Mesodermal cell (in vitro differentiated cells): ENCODE results near the gene XRCC4.

Experiments used
- H3K27ac ChIP-seq: 2 replicates; pipeline ENCODE4 v1.7.0; 2013; ENCODE audit warnings: mild to moderate bottlenecking, low read depth, low read length, moderate library complexity; ENCODE audit not compliant: severe bottlenecking
- H3K36me3 ChIP-seq: 2 replicates; pipeline ENCODE4 v1.7.1; 2013; ENCODE audit warnings: mild to moderate bottlenecking, low read length, moderate library complexity; ENCODE audit not compliant: control insufficient read depth, insufficient read depth
- H3K4me1 ChIP-seq: one replicate; pipeline ENCODE4 v1.7.1; 2013; ENCODE audit warnings: mild to moderate bottlenecking, low read length; ENCODE audit not compliant: insufficient read depth, control insufficient read depth, poor library complexity, severe bottlenecking
- H3K4me3 ChIP-seq: 2 replicates; pipeline ENCODE4 v1.7.0; 2013; ENCODE audit warnings: low read length, control low read depth, mild to moderate bottlenecking; ENCODE audit not compliant: insufficient read depth, poor library complexity, severe bottlenecking; ENCODE audit errors: extremely low read depth
- H3K9me3 ChIP-seq: 2 replicates; pipeline ENCODE4 v1.7.1; 2013; ENCODE audit warnings: mild to moderate bottlenecking, low read length, moderate library complexity; ENCODE audit not compliant: control insufficient read depth
- WGBS, 2 experiments: methylation state at CpG; one replicate each; pipeline ENCODE4 v1.1.5; 2013; ENCODE audit warnings: missing lambda C conversion rate in 2 of 2; ENCODE audit not compliant: insufficient coverage in 2 of 2; 5-methylcytosine and 5-hydroxymethylcytosine counted together

XRCC4 gene

GRCh38 chr5:83376461-83376860, 299.1 kb downstream of the XRCC4 start:
- no peaks in the 10 kb centered on the region for H3K36me3 ChIP-seq
- no peaks in the 10 kb centered on the region for H3K9me3 ChIP-seq
- no peak overlapping the region for H3K4me3 ChIP-seq
- no peak overlapping the region for H3K27ac ChIP-seq
- no peaks in the 10 kb centered on the region for H3K4me1 ChIP-seq
- WGBS, 2 experiments: no CpG with 5 or more reads among the region's 2 CpGs

DNA sequence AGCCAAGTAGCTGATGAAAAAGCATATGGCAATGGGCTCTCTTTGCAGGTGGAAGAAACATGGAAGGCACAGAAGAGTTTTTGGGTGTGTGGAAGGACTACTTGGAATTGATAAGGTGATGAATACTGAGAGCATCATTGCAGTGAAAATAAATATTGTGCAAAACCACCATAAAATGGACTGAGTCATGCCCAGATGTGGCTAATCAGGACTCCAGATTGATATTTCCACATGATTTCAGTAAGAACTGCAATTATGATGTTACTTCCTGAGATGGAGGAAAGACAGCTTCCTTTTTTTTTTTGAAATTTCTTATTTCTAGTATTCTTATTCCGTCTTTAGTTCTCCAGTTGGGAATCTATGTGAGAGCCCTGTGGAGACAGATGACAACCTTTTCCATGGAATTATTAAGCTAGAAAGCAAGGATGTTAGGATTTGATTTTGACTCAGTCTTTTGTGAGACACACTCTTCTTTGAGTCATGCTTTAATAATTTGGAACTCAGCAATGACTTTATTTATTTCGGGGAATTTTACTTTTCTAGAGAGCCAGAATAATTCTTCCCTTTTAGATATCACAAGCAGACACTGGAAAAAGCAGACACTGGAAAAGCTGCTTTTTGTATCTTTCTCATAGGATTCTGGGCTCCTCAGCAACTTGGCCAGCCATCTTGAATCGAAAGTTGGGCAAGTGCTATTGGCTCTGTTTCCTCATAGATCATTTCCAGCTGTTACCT, 300.0 kb downstream of the XRCC4 start:
- no peaks in the 10 kb centered on the region for H3K36me3 ChIP-seq
- H3K9me3 ChIP-seq: no peaks in the 10 kb centered on the region
- H3K27ac ChIP-seq: no peak overlapping the region
- no peak overlapping the region for H3K4me3 ChIP-seq
- 83 to 88% methylated on average over 1 to 2 of the region's 3 CpGs for WGBS, 2 experiments
- H3K4me1 ChIP-seq: no peaks in the 10 kb centered on the region

- Histone ChIP-seq H3K4me1 (no peaks in the 10 kb centered on the region), H3K9me3 (no peaks in the 10 kb centered on the region), H3K4me3 (no peak overlapping the region), H3K27ac (no peak overlapping the region), H3K36me3 (no peaks in the 10 kb centered on the region)
- 58 to 71% methylated on average over 5 of the region's 7 CpGs for WGBS, 2 experiments
These were observed 301.4 kb downstream of the XRCC4 start for GRCh38 chr5:83378624-83379289.

GRCh38 chr5:83385812-83386211, 308.5 kb downstream of the XRCC4 start:
- WGBS, 2 experiments: 80% methylated on average over 1 of the region's 4 CpGs; no CpG with 5 or more reads in 1 of the 2 experiments
- Histone ChIP-seq H3K9me3 (no peaks in the 10 kb centered on the region), H3K27ac (no peak overlapping the region), H3K4me3 (no peak overlapping the region), H3K4me1 (no peaks in the 10 kb centered on the region), H3K36me3 (no peaks in the 10 kb centered on the region)

GRCh38 chr5:83387041-83387440, 309.7 kb downstream of the XRCC4 start:
- no peaks in the 10 kb centered on the region for H3K9me3 ChIP-seq
- no peaks in the 10 kb centered on the region for H3K4me1 ChIP-seq
- whole genome bisulfite sequencing, 2 experiments: no CpG with 5 or more reads among the region's 2 CpGs
- H3K4me3 ChIP-seq: no peak overlapping the region
- H3K36me3 ChIP-seq: no peaks in the 10 kb centered on the region
- H3K27ac ChIP-seq: no peak overlapping the region

DNA sequence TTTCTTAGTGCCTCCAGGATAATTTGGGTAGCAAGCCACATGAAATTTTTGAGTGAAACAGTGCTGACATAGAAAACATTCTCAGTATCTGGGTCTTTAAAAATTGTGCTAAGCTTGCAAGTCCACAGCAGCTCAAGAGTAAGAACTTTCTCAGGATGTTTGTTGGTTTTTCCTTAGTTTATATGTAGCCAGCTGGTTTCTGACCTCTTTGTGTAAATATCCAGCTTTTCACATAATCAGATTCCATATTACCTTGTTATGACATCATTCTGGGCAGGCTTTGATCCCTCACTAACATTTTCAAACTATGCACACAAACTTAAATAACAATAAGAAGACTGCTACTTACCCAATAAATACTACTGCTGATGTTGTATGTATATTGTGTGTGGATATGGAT, 311.3 kb downstream of the XRCC4 start:
- no peaks in the 10 kb centered on the region for H3K4me1 ChIP-seq
- no peaks in the 10 kb centered on the region for H3K36me3 ChIP-seq
- H3K27ac ChIP-seq: no peak overlapping the region
- H3K4me3 ChIP-seq: no peak overlapping the region
- H3K9me3 ChIP-seq: no peaks in the 10 kb centered on the region

DNA sequence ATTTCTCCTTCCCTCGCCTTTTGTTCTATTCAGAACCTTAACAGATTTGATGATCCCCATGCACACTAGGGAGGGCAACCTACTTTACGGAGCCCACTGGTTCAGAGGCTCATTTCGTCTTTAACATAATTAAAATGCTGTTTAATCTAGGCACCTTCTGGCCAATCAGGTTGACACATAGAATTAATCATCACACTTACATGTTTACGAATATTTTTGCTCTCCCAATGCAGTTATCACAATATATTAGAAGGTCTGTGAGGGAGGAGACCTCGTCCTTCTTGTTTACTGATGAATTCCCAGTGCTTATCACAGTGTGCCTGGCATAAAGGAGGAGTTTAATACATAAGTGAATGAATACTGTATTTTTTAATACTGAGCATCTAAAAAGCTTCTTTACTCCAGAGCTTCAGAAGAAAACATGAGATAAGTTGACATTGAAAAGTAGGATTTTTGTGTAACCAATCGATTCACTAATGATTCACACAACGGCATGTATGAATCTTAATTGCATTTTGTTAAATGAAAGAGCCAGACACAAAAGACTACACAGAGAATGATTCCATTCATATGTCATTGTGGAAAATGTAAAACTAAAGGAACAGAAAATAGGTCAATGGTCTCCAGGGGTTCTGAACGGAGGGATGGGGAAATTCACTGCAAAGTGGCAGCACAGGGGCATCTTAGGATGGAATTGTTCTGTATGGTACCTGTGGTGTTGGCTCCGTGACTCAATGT, 315.6 kb downstream of the XRCC4 start:
- Histone ChIP-seq H3K36me3 (no peaks in the 10 kb centered on the region), H3K27ac (no peak overlapping the region), H3K4me3 (no peak overlapping the region), H3K4me1 (no peaks in the 10 kb centered on the region), H3K9me3 (no peaks in the 10 kb centered on the region)
- WGBS, 2 experiments: 86 to 94% methylated on average over 4 to 5 of the region's 9 CpGs

DNA sequence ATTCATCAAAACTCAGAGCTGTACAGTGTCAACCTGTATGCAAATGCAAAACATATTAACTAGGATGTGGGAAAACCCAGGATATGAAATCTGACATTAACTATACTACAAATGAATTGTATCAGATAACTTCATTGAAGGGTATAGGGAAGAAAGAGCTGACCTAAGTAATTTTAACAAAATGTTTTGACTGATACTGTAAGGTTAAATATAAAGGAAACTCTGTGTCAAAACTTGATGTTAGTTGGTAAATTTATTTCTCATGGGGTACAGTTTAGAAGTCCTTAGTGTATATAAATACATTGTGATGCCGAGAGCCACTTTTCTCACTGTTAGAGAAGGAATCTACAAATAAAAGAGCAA, 316.1 kb downstream of the XRCC4 start:
- Histone ChIP-seq H3K36me3 (no peaks in the 10 kb centered on the region), H3K9me3 (no peaks in the 10 kb centered on the region), H3K4me3 (no peak overlapping the region), H3K4me1 (no peaks in the 10 kb centered on the region), H3K27ac (no peak overlapping the region)
- no CpG with 5 or more reads among the region's 1 CpG for WGBS, 2 experiments

- Histone ChIP-seq H3K4me3 (no peak overlapping the region), H3K9me3 (no peaks in the 10 kb centered on the region), H3K36me3 (no peaks in the 10 kb centered on the region), H3K27ac (no peak overlapping the region), H3K4me1 (no peaks in the 10 kb centered on the region)
- 80% methylated on average over 1 of the region's 2 CpGs; no CpG with 5 or more reads in 1 of the 2 experiments for whole genome bisulfite sequencing, 2 experiments
These were observed 316.8 kb downstream of the XRCC4 start for GRCh38 chr5:83394190-83394589.

DNA sequence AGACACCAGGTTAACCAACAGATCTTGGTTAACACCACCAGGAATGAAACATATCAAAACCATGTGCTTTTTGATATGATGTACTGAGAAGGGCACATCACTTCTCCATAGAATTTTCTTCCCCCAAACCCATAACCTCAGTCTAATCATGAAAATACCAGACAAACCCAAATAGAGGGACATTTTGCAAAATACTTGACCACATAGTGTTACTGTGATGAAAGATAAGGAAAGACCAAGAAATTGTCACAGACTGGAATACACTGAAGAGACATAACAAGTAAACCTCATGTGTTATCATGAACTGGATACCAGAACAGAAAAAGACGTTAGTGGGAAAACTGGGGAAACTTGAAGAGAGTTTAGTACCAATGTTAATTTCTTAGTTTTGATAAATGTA, 319.3 kb downstream of the XRCC4 start:
- no peaks in the 10 kb centered on the region for H3K9me3 ChIP-seq
- WGBS, 2 experiments: 86% methylated on average over 1 of the region's 1 CpG; no CpG with 5 or more reads in 1 of the 2 experiments
- no peak overlapping the region for H3K4me3 ChIP-seq
- H3K27ac ChIP-seq: no peak overlapping the region
- no peaks in the 10 kb centered on the region for H3K36me3 ChIP-seq
- H3K4me1 ChIP-seq: no peaks in the 10 kb centered on the region

GRCh38 chr5:83397658-83398057, 320.3 kb downstream of the XRCC4 start:
- Histone ChIP-seq H3K9me3 (no peaks in the 10 kb centered on the region), H3K27ac (no peak overlapping the region), H3K4me1 (no peaks in the 10 kb centered on the region), H3K36me3 (no peaks in the 10 kb centered on the region), H3K4me3 (no peak overlapping the region)
- 80% methylated on average over 1 of the region's 1 CpG; no CpG with 5 or more reads in 1 of the 2 experiments for WGBS, 2 experiments
